ENCODE results near the gene GABRG3.

DNA sequence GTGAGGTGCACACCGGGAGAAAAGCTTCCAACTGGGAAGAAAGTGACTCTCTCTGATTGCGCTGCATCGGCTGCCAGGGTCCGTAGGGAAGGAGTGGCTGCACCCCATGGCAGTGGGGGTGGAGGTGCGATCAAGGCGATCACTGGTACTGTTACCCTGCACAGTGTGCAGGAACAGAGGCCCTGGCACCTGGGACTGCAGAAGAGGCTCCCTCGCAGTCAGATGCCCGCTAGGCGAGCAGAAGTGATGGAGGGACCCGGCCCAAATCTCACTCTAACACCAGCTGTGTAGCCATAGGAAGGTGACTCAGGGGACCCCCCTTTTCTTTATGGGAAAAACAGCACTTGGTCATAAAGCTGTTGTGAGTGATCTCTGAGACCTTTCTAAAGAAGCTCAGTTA lies 196.8 kb downstream of the GABRG3 start:
- TF ChIP-seq YY1 (IDR thresholded peaks at IDR 0.05; ENCODE audit: insufficient read depth, insufficient read length) = no peak
- TF ChIP-seq SUZ12 (IDR thresholded peaks at IDR 0.05; ENCODE audit: extremely low read depth, insufficient read depth, insufficient read length) = no peak
